GM12875 (cell line): Measurements from ENCODE around the gene LPP.

Experiments
- H3K4me3 ChIP-seq: one replicate; pipeline ENCODE4 v1.5.1; 2011; ENCODE audit warnings: low read depth, low read length, control low read depth
- TF ChIP-seq, protein P1 (sequence below): IDR thresholded peaks from 2 replicates; pipeline ENCODE4 v1.5.1; 2011; ENCODE audit warnings: low read depth, mild to moderate bottlenecking, control low read depth, inconsistent platforms, low read length, moderate library complexity, borderline replicate concordance; ENCODE audit not compliant: insufficient read depth

LPP gene

DNA sequence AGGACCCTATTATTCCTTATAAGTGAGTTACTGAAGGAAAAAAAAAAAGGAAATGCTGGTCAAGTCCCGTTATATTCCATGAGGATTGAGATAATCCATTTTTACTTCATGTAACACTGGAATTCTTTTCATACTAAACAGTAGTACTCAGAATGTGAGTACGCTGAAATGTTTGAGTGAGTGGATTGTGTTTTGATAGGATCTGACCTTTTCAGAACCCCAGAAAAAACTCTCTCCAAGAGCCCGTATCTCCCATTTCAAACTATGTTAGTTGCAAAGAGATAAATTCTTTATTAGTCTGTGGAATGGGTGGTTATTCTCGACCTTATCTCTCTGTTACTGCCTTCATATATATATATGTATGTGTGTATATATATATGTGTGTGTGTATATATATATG, 2.5 kb upstream of the LPP start:
- no peak overlapping the region for H3K4me3 ChIP-seq
- TF ChIP-seq, protein P1, sequence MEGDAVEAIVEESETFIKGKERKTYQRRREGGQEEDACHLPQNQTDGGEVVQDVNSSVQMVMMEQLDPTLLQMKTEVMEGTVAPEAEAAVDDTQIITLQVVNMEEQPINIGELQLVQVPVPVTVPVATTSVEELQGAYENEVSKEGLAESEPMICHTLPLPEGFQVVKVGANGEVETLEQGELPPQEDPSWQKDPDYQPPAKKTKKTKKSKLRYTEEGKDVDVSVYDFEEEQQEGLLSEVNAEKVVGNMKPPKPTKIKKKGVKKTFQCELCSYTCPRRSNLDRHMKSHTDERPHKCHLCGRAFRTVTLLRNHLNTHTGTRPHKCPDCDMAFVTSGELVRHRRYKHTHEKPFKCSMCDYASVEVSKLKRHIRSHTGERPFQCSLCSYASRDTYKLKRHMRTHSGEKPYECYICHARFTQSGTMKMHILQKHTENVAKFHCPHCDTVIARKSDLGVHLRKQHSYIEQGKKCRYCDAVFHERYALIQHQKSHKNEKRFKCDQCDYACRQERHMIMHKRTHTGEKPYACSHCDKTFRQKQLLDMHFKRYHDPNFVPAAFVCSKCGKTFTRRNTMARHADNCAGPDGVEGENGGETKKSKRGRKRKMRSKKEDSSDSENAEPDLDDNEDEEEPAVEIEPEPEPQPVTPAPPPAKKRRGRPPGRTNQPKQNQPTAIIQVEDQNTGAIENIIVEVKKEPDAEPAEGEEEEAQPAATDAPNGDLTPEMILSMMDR, result no peak

DNA sequence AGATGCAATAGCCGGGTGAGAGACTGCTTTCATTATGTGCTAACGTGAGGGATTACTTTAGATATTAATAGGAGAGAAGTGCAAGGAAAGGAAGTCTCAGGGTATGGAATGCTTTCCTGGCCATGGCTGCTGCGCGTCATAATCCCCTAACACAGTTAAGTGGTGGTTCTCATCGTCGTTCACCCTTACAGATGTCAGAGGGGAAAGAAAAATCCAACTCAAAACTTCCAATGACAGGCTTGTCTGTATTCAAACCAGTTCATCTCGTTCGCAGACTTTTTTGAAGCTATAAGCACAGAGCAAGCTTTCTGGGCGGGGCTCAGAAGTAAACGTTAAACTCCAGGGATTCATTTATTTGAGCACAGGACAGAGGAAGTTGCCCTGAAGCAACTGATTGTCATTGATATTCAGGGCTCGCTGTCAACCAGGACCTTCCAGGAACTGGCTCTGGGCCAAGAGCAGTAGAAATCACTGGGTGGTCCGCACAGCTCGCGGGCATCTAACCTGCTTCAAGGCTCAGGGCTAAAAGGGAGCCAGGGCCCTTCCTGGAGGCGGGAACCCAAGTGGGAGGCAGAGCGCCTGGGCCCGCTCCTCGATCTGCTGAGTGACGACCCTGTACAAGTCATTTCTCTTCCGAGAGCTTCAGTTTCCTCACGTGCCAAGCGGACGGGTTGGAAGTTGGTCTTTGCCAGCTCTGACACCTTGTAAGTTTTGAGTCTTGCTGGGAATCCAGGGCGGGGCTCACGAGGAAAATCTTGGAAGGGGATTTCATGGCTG, 1.1 kb upstream of the LPP start:
- TF ChIP-seq, protein P1, result no peak

DNA sequence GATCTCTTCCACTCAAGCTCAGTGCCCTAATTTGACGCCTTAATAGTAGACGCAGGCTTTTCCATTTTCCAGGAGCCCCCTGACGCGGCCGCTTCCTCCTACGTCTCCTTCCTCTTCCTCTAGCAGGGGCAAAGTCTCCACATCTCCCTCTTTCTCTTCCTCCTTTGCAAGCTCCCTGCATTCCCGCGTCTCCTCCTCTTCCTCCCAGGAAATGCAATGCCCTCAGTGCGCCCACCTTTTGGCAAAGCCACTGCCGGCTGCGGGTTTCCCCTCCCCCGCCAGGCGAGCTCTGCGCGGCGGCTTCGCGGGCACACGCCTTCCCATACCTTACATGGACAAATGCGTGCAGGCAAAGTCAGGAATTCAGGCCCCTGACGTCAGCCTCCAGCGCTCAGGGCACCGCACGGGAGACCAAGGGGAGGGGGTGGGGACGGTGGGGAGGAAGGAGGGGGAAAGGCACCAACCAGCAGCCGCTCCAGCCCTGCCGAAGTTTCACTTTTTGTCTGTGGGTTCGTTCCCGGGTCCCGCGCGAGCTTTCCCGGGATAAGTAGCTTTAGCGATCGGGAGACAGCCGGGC, 432 bp upstream of the LPP start:
- TF ChIP-seq, protein P1, result no peak
- no peak overlapping the region for H3K4me3 ChIP-seq

More for the DNA sequence above, 1.1 kb upstream of the LPP start:
- no peak overlapping the region for H3K4me3 ChIP-seq

DNA sequence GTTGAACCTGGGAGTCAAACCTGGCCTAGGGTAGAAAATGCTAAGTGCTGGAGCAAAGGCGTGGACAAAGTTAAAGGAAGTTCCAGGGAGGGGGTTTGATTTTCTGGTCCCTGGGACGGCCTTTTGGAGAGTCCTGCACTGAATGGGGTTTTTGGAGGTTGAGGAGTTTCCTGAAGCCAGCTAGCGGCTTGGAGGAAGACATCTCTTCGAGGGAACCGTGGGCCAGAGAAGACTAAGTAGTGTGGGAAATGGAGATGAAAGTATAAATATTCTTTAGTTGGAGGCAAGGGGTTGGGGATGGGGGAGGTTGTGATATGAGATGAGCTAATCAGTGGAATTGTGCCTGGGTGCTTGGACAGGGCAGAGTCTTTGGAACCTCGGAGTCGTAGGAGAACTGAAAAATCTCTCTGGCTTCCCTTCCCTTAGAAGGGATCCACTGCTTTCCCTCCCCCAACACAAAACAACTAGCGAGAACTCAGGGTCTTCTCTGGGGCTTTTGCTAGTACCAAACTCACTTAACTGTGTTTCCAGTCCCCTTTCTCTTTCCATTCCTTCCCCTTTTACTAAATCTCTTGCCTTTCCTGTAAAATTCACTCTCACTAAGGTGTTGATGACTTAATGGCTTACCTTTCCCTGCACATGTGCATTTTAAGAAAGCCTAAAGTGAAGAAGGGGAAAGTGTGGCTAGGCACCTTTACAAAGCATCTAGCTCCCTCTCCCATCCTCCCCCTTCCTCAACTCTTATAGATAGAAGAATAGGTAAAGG, 1.0 kb downstream of the LPP start:
- TF ChIP-seq, protein P1, result no peak
- H3K4me3 ChIP-seq, result no peak overlapping the region

DNA sequence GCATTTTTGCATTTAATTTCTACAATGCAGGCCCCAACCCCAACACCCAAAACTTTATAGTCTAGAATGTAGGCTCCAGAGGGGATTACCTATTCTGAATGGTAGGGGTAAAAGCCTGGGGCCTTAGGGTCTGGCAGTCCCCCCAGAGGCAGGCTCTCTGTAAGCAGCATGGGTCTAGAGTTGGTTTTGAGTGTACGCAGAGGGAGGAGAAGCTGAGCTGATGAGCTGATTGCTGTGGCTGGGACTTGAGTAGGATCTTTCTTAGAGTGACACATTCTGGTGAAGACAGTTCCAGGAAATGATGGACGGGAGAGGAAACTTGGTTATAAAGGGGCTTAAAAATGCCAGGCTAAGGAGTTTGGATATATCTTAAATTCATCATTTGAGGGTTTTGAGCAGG, 2.1 kb downstream of the LPP start:
- no peak overlapping the region for H3K4me3 ChIP-seq

DNA sequence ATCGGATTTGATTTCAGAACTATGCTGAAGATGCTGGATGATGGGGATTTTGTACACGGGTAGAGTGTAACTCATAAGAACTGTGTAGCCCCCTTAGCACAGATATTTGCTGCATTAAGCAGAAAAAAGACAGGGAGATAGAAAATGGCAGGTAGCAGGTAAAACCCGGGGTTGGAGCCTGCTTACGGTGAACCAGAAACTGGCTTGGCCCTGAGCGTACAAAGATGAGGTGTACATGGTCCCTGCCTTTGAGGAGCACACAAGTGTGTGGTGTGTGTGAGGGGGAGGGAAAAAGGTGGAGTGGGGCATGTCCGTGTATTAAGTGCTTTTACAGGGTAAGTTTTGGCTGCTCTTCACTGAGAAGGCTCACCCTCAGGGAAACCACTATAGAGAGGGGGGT, 3.5 kb downstream of the LPP start:
- H3K4me3 ChIP-seq, result no peak overlapping the region

More for the DNA sequence above, 2.1 kb downstream of the LPP start:
- TF ChIP-seq, protein P1, result no peak

More for the DNA sequence above, 3.5 kb downstream of the LPP start:
- TF ChIP-seq, protein P1, result no peak
